Right hindlimb (tissue), 1 donor: Measurements from ENCODE around the gene SCYGR1.
"Not testable (repeated sequence)": the region's sequence is repeated elsewhere in the genome, so short reads cannot be mapped to it uniquely, and the experiment has no call there.

ENCODE experiments used
- DNase-seq: peaks from one replicate; pipeline ENCODE4 v3.0.0-alpha.2; 2018

SCYGR1 gene, protein sequence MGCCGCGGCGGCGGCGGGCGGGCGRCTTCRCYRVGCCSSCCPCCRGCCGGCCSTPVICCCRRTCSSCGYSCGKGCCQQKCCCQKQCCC

GRCh38 chr2:227387583-227387982, at the start of gene SCYGR1:
Gene SCYGR1 (minus strand): TSS chr2:227387949. CDS start chr2:227387949, 0 bp downstream.
- DNase-seq: not testable (repeated sequence)

GRCh38 chr2:227436436-227437174, 48.9 kb upstream of the SCYGR1 start:
- DNase-seq: no peak

DNA sequence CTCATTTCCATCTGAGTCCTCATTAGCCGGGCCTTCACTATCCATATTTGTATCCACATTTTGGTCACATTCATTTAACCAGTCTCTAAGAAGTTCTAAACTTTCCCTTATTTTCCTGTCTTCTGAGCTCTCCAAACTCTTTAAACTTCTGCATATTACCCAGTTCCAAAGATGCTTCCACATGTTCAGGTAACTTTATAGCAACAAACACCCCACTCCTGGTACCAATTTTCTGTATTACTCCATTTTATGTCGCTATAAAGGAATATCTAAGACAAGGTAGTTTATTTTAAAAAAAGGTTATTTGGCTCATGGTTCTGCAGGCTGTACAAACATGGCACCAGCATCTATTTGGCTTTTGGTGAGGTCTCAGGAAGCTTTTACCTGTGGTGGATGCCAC, 45.4 kb upstream of the SCYGR1 start:
- DNase-seq: no peak

- DNase-seq: no peak
These were observed 42.9 kb upstream of the SCYGR1 start for GRCh38 chr2:227430639-227431038.

DNA sequence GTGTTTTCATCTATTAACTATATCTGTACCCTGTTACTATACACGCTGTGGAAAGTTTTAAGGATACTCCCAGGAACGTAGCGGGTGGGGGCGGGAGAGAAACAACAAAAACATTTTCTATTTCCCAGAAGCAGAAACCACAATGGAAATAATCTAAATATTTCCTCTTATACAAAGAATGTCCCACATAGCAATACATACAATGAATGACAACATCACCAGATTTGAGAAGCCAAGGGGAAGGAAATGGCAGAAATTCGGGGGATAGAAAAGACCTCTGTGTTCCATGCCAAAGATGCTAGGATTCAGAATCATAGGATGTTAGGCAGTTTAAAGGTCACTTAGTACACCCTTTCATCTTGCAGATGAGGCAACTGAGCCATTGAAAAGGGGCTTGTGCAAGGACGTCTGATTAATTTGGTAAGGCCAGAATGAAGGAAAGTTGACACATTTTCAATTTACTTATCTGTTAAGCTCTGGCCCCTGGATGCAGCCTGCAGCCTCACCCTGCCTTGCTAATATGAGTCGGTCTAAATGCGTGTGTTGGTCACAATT, 41.1 kb upstream of the SCYGR1 start:
- DNase-seq: no peak

DNA sequence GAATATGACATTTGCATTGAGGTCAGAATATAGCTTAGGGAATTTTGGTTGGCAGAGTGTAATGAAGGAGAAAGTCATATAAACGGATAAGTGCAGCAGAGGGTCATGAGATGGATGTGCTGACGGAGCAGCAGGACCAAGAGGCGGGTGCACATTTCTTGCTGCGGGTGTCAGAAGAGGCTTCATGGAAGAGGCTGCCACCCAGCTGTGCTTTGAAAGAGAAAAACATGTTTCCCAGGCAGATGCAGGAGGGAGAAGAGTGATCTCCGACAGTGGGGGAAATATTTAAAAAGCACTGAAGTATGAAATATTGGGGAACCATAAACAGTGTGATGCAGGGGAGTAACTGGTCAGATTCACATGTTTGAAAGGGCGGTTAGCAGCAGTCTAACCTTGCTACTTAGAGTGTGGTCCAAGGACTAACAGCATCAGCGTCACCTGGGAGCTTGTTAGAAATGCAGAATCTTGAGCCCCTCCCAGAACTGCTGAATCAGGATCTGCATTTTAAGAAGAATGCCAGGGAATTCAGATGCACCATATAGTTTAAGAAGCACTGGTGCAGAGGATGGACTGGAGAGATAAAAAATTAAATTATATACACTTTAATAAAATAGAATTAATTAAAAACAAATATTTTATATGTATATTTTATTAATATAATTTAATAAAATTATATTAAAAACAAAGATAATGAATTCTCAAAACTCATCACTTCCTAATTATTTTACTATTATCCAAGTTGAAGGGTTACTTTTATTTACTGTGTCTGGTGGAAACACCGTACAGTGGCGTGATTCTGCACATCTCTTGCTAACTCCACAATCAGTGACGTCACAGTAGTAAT, 36.1 kb upstream of the SCYGR1 start:
- no peak for DNase-seq

DNA sequence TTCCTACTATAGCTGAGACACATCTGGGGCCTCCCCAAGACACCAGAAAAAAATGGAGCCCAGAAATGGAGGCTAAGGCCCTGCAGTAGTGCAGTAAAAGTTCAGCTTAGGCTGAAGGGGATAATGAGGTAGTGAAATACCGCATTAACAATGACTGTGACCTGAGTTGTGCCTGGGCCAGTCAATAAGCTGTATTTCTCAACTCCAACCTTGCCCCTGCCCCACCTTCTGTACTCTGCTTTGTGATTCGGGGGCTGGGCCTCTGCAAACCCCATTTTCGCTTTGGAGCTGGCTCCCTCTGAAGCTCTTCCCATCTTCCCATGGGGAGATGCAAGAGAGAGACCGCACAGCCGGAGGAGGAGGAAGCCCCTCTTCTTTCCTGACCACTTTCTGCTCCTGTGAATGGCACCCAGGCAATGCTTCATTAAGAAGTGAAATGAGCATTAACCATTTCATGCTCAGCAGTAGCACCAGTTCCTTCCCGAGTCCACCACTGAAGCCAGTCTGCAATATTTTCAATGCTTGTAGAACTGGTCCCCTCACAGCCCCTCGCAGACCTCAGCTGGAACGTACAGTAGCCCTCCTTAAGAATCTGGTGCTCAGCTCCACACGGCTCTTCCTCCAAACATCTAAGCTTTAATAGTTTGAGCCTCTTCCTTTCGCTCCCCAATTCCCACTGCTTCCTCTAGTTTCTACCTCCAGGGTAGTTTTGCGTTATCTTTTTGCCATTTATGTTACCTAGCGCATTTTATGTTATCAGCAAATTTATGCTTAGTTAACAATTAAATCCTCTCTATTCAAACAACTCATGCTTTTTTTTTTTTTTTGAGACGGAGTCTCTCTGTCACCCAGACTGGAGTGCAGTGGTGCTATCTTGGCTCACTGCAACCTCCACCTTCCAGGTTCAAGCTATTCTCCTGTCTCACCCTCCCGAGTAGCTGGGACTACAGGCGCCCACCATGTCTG, 32.6 kb upstream of the SCYGR1 start:
- DNase-seq: no peak

GRCh38 chr2:227416701-227417100, 29.0 kb upstream of the SCYGR1 start:
- DNase-seq: no peak

- peak; percentile 30 for DNase-seq
These were observed 28.0 kb upstream of the SCYGR1 start for GRCh38 chr2:227415538-227416424.

- DNase-seq: no peak
These were observed 27.1 kb upstream of the SCYGR1 start for GRCh38 chr2:227414846-227415245.

DNA sequence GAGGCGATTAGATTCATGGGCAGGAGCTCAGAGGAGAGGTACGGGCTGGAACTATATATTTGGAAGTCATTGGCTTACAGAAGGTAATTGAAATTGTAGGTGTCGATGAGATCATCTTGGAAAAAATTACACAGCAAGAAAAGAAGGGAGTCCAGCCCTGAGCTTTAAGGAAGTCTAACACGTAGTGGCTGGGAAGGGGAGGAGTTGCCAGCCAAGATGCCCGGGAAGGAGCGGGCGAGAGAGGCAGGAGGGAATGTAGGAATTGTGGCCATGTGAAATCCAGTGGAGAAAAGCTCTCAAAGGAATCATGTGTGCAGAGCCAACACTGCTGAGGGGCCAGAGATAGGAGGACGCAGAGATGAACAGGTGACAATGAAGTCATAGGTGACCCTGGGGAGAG, 25.6 kb upstream of the SCYGR1 start:
- DNase-seq: no peak

DNA sequence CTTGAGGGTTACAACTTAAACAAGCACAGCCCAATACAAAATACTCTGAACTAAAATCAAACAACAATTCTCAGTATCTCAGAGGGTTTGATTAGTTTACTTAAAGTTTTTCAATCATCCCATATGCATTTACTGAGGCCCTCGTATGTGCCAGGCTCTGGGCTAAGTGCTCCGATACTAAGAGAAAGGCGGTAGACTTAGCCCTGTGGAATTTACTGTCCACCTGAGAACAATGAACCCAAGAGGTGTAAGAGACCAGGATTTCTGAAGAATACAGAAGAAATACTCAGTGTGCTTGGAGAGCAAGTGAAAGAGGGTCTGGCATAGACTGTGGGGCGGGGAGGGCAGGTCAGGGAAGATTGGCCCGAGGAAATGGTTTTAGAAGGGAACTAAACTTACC, 25.1 kb upstream of the SCYGR1 start:
- DNase-seq: no peak

DNA sequence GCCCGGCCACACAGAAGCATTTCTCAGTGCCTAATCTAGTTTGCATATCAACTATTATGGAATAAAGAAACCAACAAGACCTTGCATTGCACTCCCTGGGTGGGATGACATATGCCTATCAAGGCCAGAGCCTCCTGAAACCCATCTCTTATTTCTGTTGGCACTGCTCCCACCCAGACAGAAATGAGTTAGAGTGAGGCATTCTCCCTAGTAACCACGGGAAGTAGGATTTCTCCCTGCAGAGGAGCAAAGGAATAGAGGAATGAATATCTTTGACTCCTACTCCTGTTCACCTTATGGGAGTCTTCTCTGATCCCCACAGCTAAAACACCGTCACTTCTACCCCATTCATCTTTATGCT, 24.2 kb upstream of the SCYGR1 start:
- no peak for DNase-seq

DNA sequence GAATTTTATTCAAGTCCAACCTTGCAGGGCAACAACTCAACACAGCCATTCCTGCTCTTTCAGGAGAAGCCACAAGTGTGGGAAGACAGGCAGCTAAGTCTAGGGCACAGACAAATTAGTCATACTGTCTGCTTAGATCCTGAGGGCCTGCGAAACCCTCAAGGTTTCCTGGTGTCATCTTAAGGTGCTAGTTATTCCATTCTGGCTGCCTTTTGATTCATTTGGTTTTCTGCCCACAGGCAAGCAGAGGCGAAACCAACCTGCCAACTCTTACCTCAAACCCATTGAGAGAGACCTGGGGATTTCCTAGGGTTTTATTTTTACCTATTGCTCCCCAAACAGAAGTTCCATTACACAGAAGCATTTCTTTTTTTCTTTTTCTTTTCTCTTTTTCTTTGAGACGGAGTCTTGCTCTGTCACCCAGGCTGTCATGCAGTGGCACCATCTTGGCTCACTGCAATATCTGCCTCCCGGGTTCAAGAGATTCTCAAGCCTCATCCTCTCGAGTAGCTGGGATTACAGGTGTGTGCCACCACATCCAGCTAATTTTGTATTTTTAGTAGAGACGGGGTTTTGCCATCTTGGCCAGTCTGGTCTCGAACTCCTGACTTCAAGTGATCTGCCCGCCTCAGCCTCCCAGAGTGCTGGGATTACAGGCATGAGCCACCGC, 23.7 kb upstream of the SCYGR1 start:
- no peak for DNase-seq

DNA sequence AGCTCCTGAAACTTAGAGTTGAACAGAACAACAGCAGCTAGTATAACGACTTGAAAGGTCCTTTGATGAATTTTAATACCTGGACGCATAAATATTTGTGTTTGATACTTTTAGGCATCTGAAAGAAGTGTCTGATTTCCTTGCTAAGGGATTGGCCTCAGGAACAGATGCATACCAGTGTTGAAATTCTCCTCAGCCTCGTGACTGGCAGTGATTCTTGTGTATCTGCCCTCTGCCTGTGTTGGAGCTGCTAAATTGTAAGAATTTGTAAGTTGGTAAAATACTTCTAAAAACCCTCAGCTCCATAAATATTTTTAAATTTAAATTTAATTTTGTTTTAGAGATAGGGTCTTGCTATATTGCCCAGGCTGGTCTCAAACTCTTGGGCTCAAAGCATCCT, 22.4 kb upstream of the SCYGR1 start:
- DNase-seq: no peak

- DNase-seq: no peak
These were observed 19.9 kb upstream of the SCYGR1 start for GRCh38 chr2:227407591-227408151.

DNA sequence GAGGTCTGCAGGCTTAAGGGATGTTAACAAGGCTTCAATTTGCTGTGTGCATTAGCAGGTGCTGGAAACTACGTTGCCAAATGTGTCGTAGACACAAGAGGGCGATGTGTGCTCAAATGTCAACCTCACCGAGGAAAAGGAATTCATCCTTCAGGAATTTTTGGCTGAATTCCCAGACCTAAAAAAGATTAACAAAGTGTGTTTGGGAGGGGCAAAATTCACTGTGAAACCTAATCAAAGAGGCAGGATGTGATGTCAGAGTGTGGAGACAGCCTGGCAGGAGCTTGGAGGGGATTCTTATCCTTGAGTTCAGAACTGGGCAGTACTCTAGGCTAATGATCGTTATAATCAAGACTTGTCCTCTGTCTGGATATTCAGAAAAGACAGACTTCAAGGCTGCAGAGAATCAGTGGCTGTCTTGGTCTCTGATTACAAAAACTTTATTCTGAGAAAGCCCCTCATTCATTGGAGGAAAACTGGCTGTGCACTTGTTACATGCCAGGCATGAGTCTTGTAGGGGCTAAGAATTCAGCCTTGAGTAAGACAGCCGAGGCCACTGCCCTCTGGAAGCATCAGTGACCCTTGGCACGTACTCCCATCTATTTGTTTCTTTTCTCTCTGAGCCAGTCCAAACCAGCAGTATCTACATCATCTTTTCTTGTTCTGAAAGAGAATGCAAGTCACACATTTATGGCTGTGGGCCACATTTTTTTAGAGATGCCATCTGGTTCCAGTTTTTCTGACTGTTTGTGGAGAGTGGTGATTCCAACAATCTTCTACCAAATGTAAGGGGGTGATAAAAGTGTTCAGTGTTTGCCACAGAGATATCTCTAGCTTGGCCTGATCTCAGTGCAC, 18.7 kb upstream of the SCYGR1 start:
- peak; percentile 78 for DNase-seq

DNA sequence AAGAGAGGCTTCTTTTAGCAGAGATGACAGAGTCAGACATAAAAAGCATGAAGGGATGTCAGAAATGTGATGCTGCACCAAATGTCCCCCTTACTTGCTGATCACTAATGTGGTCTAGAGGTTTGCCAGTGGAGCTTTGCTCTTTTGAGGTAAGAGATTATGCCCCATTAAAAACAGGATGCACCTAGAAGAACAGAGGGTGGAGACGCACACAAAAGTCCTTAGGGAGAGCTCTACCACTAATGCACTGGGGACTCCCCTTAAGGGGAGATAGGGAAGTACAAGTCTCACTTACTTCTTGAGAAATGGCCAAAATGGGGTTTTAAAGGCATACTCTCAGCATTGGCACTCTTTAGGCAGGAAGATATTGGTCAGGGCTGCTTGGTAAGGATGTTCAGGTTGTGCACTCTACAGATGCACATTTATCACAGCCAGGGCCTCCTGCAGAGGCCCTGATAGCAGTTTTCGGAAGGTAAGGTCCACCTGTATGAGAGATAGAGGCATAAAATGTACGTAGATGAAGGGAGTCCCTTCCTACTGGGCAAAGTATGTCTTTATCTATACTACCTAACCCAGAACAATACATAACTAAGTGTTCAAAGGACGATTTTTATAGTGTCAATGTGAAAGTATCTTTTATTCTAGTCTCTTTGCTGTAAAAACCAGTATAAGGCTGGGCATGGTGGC, 17.0 kb upstream of the SCYGR1 start:
- DNase-seq: no peak

DNA sequence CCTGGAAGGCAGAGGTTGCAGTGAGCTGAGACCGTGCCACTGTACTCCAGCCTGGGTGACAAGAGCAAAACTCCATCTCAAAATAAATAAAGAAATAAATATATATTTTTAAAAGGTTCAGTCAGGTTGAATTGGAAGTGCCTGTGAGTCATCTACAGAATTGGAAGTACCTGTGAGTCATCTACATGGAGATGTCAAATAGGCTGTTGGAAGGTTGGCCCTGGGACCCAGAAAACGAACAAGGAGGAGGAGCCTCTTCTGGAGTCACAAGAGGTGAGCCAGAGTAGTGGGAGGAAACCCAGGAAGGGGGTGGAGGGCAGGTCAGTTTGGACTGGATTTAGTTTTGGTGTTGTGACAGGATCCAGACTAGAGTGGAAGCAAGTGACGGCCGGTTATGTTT, 15.2 kb upstream of the SCYGR1 start:
- no peak for DNase-seq
